Esophagus squamous epithelium (tissue), 5 donors: Measurements from ENCODE around the gene KIF13A. TPM values are rescaled to one million over a fixed set of nuclear protein-coding genes. Genes with fewer than 3 reads are reported as not detected.

Experiments
- DNase-seq: peaks from one replicate; lab custom pipeline; 2025; lab: John Stamatoyannopoulos, UW
- H3K27ac ChIP-seq, 4 donors: fragments of 200-600 bp; sonication (generic); one replicate each; pipeline ENCODE4 v1.5.1; 2016 to 2019; ENCODE audit warnings: mild to moderate bottlenecking in 1 of 4
- H3K27me3 ChIP-seq, 4 donors: fragments of 200-600 bp; sonication (generic); 1 replicate in 3 of 4; 2 replicates in 1 of 4; pipeline versions ENCODE4 v1.5.1 to v1.6.0; 2017 to 2021; ENCODE audit warnings: antibody characterized with exemption in 1 of 4
- H3K36me3 ChIP-seq, 3 donors: fragments of 200-600 bp; sonication (generic); one replicate each; pipeline ENCODE4 v1.5.1; 2016 to 2019
- H3K4me1 ChIP-seq, 3 donors: fragments of 200-600 bp; sonication (generic); one replicate each; pipeline ENCODE4 v1.5.1; 2017 to 2019
- H3K4me3 ChIP-seq, 4 donors: fragments of 200-600 bp; sonication (generic); 1 replicate in 3 of 4; 2 replicates in 1 of 4; pipeline ENCODE4 v1.5.1; 2016 to 2019; ENCODE audit warnings: mild to moderate bottlenecking in 2 of 4, moderate library complexity in 1 of 4
- H3K9me3 ChIP-seq, 3 donors: fragments of 200-600 bp; sonication (generic); one replicate each; pipeline ENCODE4 v1.5.1; 2016 to 2019
- CTCF ChIP-seq, 6 experiments: fragments of 450-650 bp in 4 of 6; fragments of 200-600 bp in 2 of 6; sonication (generic) in 2 of 6; IDR thresholded peaks; one replicate each; pipeline ENCODE4 v1.5.1; 2016 to 2019; ENCODE audit warnings: antibody characterized with exemption in 6 of 6, mild to moderate bottlenecking in 4 of 6, moderate library complexity in 4 of 6
- POLR2A ChIP-seq, 4 donors: fragments of 450-650 bp; IDR thresholded peaks; one replicate each; pipeline ENCODE4 v1.6.1; 2017; ENCODE audit warnings: antibody characterized with exemption in 4 of 4, mild to moderate bottlenecking in 4 of 4, moderate library complexity in 3 of 4
- WGBS, 2 donors: methylation state at CpG; one replicate each; pipeline ENCODE4 v1.1.5; 2018; 5-methylcytosine and 5-hydroxymethylcytosine counted together
- intact Hi-C: fragments of 100-400 bp; cut with DNase I; formaldehyde crosslinking; loops from one replicate; pipeline ENCODE4 v1.15.0; 2022
- total RNA-seq, 4 donors: library from RNA; depleted of rRNA; stranded (reverse); fragments of >200 nt; gene quantifications; one replicate each; pipeline ENCODE4 v1.1.0, GENCODE V29; 2016
- donor health status: DM: yes; HTN: yes; CAD: no.

KIF13A gene
- total RNA-seq, 4 donors from 2014 or later, result 18.7 to 34.5 (median 25.0) TPM

GRCh38 chr6:17932330-17932852, 55.0 kb downstream of the KIF13A start:
- intact Hi-C loops, result no loop called here
- peaks cover 0 to 86% (median 40%) of the 10 kb centered on the region in 3 donors for H3K4me1 ChIP-seq
- WGBS, 2 donors, result 46 to 49% methylated on average over 3 to 5 of the region's 5 CpGs

GRCh38 chr6:17931227-17931626, 56.2 kb downstream of the KIF13A start:
- peaks cover 0 to 76% (median 40%) of the 10 kb centered on the region in 3 donors for H3K4me1 ChIP-seq
- DNase-seq, result no peak
- intact Hi-C loops, result no loop called here

More at GRCh38 chr6:17932330-17932852, 55.0 kb downstream of the KIF13A start:
- no peak overlapping the region for H3K4me3 ChIP-seq
- TF ChIP-seq POLR2A (IDR thresholded peaks at IDR 0.05), result no peak
- no peak for TF ChIP-seq CTCF (IDR thresholded peaks at IDR 0.05)
- no peak for DNase-seq
- no peaks in the 10 kb centered on the region for H3K27me3 ChIP-seq
- H3K9me3 ChIP-seq, result no peaks in the 10 kb centered on the region
- peak overlapping the region in 3 of 4 donors; percentile 54 to 69 (median 60) for H3K27ac ChIP-seq
- H3K36me3 ChIP-seq, result no peaks in the 10 kb centered on the region

GRCh38 chr6:17930321-17930993, 57.0 kb downstream of the KIF13A start:
- intact Hi-C loops, result no loop called here
- no peak for TF ChIP-seq CTCF (IDR thresholded peaks at IDR 0.05)
- no peak for TF ChIP-seq POLR2A (IDR thresholded peaks at IDR 0.05)
- Histone ChIP-seq H3K4me3 (no peak overlapping the region), H3K36me3 (no peaks in the 10 kb centered on the region), H3K9me3 (no peaks in the 10 kb centered on the region), H3K4me1 (peaks cover 0 to 75% (median 40%) of the 10 kb centered on the region in 3 donors), H3K27ac (peak overlapping the region; percentile 3 to 74 (median 66)), H3K27me3 (no peaks in the 10 kb centered on the region)
- DNase-seq, result no peak
- 49 to 51% methylated on average over 5 of the region's 5 CpGs for WGBS, 2 donors

More at GRCh38 chr6:17931227-17931626, 56.2 kb downstream of the KIF13A start:
- Histone ChIP-seq H3K9me3 (no peaks in the 10 kb centered on the region), H3K27me3 (no peaks in the 10 kb centered on the region), H3K36me3 (no peaks in the 10 kb centered on the region), H3K4me3 (no peak overlapping the region), H3K27ac (peak overlapping the region in 3 of 4 donors; percentile 1 to 74 (median 69))
- no peak for TF ChIP-seq CTCF (IDR thresholded peaks at IDR 0.05)
- TF ChIP-seq POLR2A (IDR thresholded peaks at IDR 0.05), result no peak

GRCh38 chr6:17928514-17929430, 58.7 kb downstream of the KIF13A start:
- H3K27me3 ChIP-seq, result no peaks in the 10 kb centered on the region
- DNase-seq, result no peak
- H3K4me1 ChIP-seq, result peaks cover 0 to 69% (median 36%) of the 10 kb centered on the region in 3 donors
- intact Hi-C loops, result no loop called here
- H3K4me3 ChIP-seq, result no peak overlapping the region
- WGBS, 2 donors, result 75 to 84% methylated on average over 5 of the region's 5 CpGs
- peak overlapping the region in 2 of 4 donors; percentile 30 to 69 for H3K27ac ChIP-seq
- TF ChIP-seq POLR2A (IDR thresholded peaks at IDR 0.05), result no peak
- no peak for TF ChIP-seq CTCF (IDR thresholded peaks at IDR 0.05)
- H3K9me3 ChIP-seq, result no peaks in the 10 kb centered on the region
- H3K36me3 ChIP-seq, result no peaks in the 10 kb centered on the region
